Ovary (tissue), 3 donors: ENCODE data around the gene DOK1.

Experiments
- EP300 ChIP-seq: sonication (generic); formaldehyde crosslinking; IDR thresholded peaks from one replicate; pipeline ENCODE4 v1.6.1; 2017; ENCODE audit warnings: antibody characterized with exemption
- POLR2A ChIP-seq: fragments of 450-650 bp; IDR thresholded peaks from one replicate; pipeline ENCODE4 v1.6.1; 2017; ENCODE audit warnings: antibody characterized with exemption, mild to moderate bottlenecking, moderate library complexity
- TF ChIP-seq, protein P1 (sequence below), 3 donors: fragments of 450-650 bp in 2 of 3; fragments of 200-600 bp in 1 of 3; IDR thresholded peaks; one replicate each; pipeline versions ENCODE4 v1.5.1 to v1.8.0; 2016 to 2022; ENCODE audit warnings: antibody characterized with exemption in 3 of 3, mild to moderate bottlenecking in 1 of 3
- donor health status: DM: no; HTN: no; CAD: no.

DNA sequence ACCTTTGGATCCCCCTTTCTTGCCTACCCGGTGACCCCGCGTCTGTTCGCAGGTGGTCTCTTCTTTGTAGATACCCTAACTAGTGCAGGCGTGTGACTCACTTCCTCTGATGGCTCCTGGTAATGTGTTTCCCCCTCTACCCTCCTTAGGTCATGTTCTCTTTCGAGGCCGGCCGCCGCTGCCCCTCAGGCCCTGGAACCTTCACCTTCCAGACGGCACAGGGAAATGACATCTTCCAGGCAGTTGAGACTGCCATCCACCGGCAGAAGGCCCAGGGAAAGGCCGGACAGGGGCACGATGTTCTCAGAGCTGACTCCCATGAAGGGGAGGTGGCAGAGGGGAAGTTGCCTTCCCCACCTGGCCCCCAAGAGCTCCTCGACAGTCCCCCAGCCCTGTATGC, 1.6 kb downstream of the DOK1 start:
- TF ChIP-seq, protein P1, sequence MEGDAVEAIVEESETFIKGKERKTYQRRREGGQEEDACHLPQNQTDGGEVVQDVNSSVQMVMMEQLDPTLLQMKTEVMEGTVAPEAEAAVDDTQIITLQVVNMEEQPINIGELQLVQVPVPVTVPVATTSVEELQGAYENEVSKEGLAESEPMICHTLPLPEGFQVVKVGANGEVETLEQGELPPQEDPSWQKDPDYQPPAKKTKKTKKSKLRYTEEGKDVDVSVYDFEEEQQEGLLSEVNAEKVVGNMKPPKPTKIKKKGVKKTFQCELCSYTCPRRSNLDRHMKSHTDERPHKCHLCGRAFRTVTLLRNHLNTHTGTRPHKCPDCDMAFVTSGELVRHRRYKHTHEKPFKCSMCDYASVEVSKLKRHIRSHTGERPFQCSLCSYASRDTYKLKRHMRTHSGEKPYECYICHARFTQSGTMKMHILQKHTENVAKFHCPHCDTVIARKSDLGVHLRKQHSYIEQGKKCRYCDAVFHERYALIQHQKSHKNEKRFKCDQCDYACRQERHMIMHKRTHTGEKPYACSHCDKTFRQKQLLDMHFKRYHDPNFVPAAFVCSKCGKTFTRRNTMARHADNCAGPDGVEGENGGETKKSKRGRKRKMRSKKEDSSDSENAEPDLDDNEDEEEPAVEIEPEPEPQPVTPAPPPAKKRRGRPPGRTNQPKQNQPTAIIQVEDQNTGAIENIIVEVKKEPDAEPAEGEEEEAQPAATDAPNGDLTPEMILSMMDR (IDR thresholded peaks at IDR 0.05): no peak
- TF ChIP-seq POLR2A: no peak
- no peak for TF ChIP-seq EP300
